ENCODE results near the gene SERTM2. TPM values are rescaled to one million over a fixed set of nuclear protein-coding genes. Genes with fewer than 3 reads are reported as not detected.

SERTM2 gene
- total and polyA plus RNA-seq, 2 of the 4 experiments (the other 2 are of a cell fraction): under 0.01 to 0.03 TPM

DNA sequence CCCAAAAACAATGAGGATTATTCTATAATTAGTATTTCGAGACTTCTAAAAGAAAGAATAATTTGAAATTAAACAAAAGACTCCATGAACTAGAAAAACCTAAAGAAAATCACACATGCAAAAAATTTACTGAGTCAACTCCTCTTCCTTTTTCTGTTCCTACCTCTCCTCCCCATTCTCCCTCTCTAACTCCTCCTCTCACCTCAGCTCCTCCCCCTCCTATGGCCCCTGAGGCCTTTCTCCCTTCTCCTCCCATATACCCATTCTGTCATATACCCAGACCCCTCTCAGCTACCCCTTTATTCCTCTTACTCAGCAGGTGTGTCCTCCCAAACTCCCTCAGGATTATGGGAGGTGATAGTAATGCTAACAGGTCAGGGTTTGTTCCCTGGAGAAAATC is 57.4 kb downstream of the SERTM2 start:
- no peak for DNase-seq
- POLR2A ChIA-PET (ENCODE audit: unreplicated experiment): no interaction called here
- WGBS, 2 experiments (ENCODE audit: extremely low coverage in 2 of 2, insufficient read length in 1 of 2): no CpG with 5 or more reads among the region's 1 CpG

More for the DNA sequence above, 57.4 kb downstream of the SERTM2 start:
- Histone ChIP-seq H3K27me3 (ENCODE audit: control insufficient read depth, insufficient read depth, low read length) (no peaks in the 10 kb centered on the region), H3K18ac (ENCODE audit: low read depth, low read length) (no peak overlapping the region), H3K9me1 (ENCODE audit: insufficient read depth, low read length) (no peaks in the 10 kb centered on the region), H2BK20ac (ENCODE audit: low read depth, low read length) (no peak overlapping the region), H3K4me3 (ENCODE audit: insufficient read depth, low read depth, low read length) (no peak overlapping the region), H3K4me2 (ENCODE audit: low read depth, low read length) (no peak overlapping the region), H2AK9ac (replicated peaks; ENCODE audit: low read depth, low read length, poor library complexity) (no peak overlapping the region), H3K27ac (ENCODE audit: insufficient read depth, low read length) (no peak overlapping the region), H3K36me3 (ENCODE audit: control insufficient read depth, insufficient read depth, low read length) (no peaks in the 10 kb centered on the region), H3K4ac (ENCODE audit: low read depth, low read length) (no peak overlapping the region), H2BK120ac (ENCODE audit: low read depth, low read length) (no peak overlapping the region), H3K79me1 (ENCODE audit: low read depth in 1 of 2, low read length in 2 of 2) (no peaks in the 10 kb centered on the region), H4K20me1 (ENCODE audit: insufficient read depth, low read length) (no peaks in the 10 kb centered on the region), H4K8ac (ENCODE audit: low read depth in 2 of 2, low read length in 2 of 2) (no peak overlapping the region), H3K56ac (ENCODE audit: extremely low read depth, insufficient read depth, low read length) (no peak overlapping the region), H2BK5ac (ENCODE audit: low read depth, low read length, poor library complexity, severe bottlenecking) (no peak overlapping the region), H3K9ac (ENCODE audit: low read depth, low read length) (no peak overlapping the region), H4K91ac (ENCODE audit: insufficient read depth, low read depth, low read length) (no peak overlapping the region), H3K14ac (replicated peaks; ENCODE audit: low read depth, low read length) (no peak overlapping the region), H4K5ac (ENCODE audit: low read depth, low read length) (no peak overlapping the region), H3K9me3 (ENCODE audit: control insufficient read depth, insufficient read depth, low read length) (no peaks in the 10 kb centered on the region), H3K23ac (ENCODE audit: low read depth, low read length) (no peak overlapping the region), H2BK15ac (ENCODE audit: low read depth, low read length) (no peak overlapping the region), H2AK5ac (ENCODE audit: low read depth, low read length) (no peak overlapping the region), H3K4me1 (ENCODE audit: control insufficient read depth, insufficient read depth, low read length) (no peaks in the 10 kb centered on the region), H2AFZ (replicated peaks; ENCODE audit: low read length, poor library complexity) (no peak overlapping the region)
- dilution Hi-C loops (cut with HindIII; ENCODE audit: low sequenced_read_pairs, unreplicated experiment): no loop called here
- no peak for ATAC-seq (ENCODE audit: low read depth)
- CTCF ChIA-PET: interaction anchor here (1.2 kb wide), 1 partner anchor 9 kb away, joined by 4 read pairs; no protein-coding TSS in a partner anchor
- in situ Hi-C loops (cut with MboI; ENCODE audit: low sequenced_read_pairs): no loop called here
- intact Hi-C loops (cut with micrococcal nuclease): no loop called here
- TF ChIP-seq RCOR1 (IDR thresholded peaks at IDR 0.05; ENCODE audit: insufficient replicate concordance, low read length) (no peak), MXI1 (IDR thresholded peaks at IDR 0.05; ENCODE audit: borderline replicate concordance, low read depth, low read length) (no peak), SMC3 (IDR thresholded peaks at IDR 0.05; ENCODE audit: low read depth, low read length) (no peak), NFE2L2 (IDR thresholded peaks at IDR 0.05; ENCODE audit: low read depth, low read length) (no peak), FOS (IDR thresholded peaks at IDR 0.05; ENCODE audit: low read depth, low read length) (no peak), CHD1 (IDR thresholded peaks at IDR 0.05; ENCODE audit: low read depth, low read length) (no peak), MAZ (IDR thresholded peaks at IDR 0.05; ENCODE audit: borderline replicate concordance, low read depth, low read length) (no peak)
- TF ChIP-seq, protein P1, sequence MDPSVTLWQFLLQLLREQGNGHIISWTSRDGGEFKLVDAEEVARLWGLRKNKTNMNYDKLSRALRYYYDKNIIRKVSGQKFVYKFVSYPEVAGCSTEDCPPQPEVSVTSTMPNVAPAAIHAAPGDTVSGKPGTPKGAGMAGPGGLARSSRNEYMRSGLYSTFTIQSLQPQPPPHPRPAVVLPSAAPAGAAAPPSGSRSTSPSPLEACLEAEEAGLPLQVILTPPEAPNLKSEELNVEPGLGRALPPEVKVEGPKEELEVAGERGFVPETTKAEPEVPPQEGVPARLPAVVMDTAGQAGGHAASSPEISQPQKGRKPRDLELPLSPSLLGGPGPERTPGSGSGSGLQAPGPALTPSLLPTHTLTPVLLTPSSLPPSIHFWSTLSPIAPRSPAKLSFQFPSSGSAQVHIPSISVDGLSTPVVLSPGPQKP (IDR thresholded peaks at IDR 0.05; ENCODE audit: borderline replicate concordance, low read depth, low read length): no peak
- TF ChIP-seq, protein P2, sequence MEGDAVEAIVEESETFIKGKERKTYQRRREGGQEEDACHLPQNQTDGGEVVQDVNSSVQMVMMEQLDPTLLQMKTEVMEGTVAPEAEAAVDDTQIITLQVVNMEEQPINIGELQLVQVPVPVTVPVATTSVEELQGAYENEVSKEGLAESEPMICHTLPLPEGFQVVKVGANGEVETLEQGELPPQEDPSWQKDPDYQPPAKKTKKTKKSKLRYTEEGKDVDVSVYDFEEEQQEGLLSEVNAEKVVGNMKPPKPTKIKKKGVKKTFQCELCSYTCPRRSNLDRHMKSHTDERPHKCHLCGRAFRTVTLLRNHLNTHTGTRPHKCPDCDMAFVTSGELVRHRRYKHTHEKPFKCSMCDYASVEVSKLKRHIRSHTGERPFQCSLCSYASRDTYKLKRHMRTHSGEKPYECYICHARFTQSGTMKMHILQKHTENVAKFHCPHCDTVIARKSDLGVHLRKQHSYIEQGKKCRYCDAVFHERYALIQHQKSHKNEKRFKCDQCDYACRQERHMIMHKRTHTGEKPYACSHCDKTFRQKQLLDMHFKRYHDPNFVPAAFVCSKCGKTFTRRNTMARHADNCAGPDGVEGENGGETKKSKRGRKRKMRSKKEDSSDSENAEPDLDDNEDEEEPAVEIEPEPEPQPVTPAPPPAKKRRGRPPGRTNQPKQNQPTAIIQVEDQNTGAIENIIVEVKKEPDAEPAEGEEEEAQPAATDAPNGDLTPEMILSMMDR (conservative IDR thresholded peaks at IDR 0.05; ENCODE audit: low read depth, low read length): no peak
- TF ChIP-seq, protein P3, sequence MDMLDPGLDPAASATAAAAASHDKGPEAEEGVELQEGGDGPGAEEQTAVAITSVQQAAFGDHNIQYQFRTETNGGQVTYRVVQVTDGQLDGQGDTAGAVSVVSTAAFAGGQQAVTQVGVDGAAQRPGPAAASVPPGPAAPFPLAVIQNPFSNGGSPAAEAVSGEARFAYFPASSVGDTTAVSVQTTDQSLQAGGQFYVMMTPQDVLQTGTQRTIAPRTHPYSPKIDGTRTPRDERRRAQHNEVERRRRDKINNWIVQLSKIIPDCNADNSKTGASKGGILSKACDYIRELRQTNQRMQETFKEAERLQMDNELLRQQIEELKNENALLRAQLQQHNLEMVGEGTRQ (IDR thresholded peaks at IDR 0.05; ENCODE audit: low read depth, low read length): no peak
- no TSS peak for BruUV-seq (replicated peaks)

Measured in IMR-90 (cell line).